HFF-Myc (cell line): ENCODE results near the gene TTC16.
"Not testable (repeated sequence)": the region's sequence is repeated elsewhere in the genome, so short reads cannot be mapped to it uniquely, and the experiment has no call there.

ENCODE experiments used
- DNase-seq: peaks from one replicate; pipeline ENCODE4 v3.0.0-alpha.2; 2011; ENCODE audit warnings: low read depth; ENCODE audit errors: extremely low read depth
- H3K4me3 ChIP-seq: replicated peaks from 2 replicates; pipeline ENCODE4 v1.5.1; 2011; ENCODE audit warnings: low read depth, mild to moderate bottlenecking, control low read depth, low read length
- TF ChIP-seq, protein P1 (sequence below): IDR thresholded peaks from 2 replicates; pipeline ENCODE4 v1.5.1; 2012; ENCODE audit warnings: mild to moderate bottlenecking, low read depth, low read length, control low read depth; ENCODE audit errors: missing control alignments

TTC16 gene

DNA sequence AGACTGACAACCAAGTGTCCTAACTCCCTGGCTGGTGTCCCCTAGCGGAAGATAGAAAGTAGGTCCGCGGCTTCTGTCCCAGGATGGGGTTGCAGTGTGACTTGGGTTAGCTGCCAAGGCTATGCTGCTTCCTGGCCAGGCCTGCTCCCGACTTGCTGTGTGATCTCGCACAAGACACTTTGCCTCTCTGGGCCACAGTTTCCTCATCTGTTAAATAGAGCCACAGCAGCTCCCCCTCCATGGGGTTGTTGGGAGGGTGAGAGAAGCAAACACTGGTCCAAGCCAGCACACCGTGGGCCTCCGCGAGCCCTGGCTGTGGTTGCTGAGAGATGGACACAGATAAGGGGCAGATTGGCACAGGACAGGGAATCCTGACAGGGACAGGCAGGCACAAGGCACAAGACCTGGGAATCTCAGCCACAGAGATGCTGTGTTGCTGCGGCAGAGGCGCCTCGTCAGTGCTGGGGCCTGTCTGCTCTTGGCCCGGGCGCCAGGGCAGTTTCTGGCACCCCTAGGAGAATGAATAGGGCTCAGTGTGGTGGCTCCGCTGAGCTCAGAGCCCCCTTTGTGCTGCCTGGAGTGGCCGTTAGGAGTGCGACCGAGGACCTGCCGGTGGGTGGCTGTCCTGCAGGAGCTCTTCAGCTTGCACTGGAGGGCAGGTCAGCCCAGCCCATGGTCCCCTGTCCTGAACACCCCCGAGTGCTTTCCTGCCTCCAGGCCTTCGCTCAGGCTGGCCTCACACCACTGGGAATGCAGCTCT lies 64.4 kb downstream of the TTC16 start:
- H3K4me3 ChIP-seq: no peak overlapping the region
- TF ChIP-seq, protein P1, sequence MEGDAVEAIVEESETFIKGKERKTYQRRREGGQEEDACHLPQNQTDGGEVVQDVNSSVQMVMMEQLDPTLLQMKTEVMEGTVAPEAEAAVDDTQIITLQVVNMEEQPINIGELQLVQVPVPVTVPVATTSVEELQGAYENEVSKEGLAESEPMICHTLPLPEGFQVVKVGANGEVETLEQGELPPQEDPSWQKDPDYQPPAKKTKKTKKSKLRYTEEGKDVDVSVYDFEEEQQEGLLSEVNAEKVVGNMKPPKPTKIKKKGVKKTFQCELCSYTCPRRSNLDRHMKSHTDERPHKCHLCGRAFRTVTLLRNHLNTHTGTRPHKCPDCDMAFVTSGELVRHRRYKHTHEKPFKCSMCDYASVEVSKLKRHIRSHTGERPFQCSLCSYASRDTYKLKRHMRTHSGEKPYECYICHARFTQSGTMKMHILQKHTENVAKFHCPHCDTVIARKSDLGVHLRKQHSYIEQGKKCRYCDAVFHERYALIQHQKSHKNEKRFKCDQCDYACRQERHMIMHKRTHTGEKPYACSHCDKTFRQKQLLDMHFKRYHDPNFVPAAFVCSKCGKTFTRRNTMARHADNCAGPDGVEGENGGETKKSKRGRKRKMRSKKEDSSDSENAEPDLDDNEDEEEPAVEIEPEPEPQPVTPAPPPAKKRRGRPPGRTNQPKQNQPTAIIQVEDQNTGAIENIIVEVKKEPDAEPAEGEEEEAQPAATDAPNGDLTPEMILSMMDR: no peak
- no peak for DNase-seq

DNA sequence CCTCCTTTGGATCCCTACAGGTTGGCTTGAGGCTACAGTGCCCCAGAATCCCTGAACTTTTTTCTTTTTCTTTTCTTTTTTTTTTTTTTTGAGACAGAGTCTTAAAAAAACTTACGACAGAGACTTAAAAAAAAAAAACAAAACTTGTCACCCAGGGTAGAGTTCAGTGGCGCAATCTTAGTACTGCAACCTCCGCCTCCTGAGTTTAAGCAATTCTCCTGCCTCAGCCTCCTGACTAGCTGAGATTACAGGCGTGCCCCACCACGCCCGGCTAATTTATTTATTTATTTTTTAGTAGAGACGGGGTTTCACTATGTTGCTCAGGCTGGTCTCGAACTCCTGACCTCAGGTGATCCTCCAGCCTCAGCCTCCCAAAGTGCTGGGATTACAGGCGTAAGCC lies 65.0 kb downstream of the TTC16 start:
- H3K4me3 ChIP-seq, DNase-seq: not testable (repeated sequence)
